Measurements from ENCODE around the gene ZCRB1.
"Not testable (repeated sequence)": the region's sequence is repeated elsewhere in the genome, so short reads cannot be mapped to it uniquely, and the experiment has no call there.

The ZCRB1 gene

GRCh38 chr12:42325653-42326474 is at the start of gene ZCRB1, which contains the start of gene PPHLN1:
ZCRB1 (minus strand) TSS chr12:42326094; CDS start chr12:42324102, 1,992 bp downstream.
PPHLN1 (plus strand) TSS chr12:42326167; CDS start chr12:42335903, 9,736 bp downstream.
- DNase-seq = peak in 57 of 58 donors; percentile 31 to 87 (median 71)

GRCh38 chr12:42373669-42374068 is 47.8 kb upstream of the ZCRB1 start:
- DNase-seq = no peak

GRCh38 chr12:42372154-42372791 is 46.4 kb upstream of the ZCRB1 start:
- peak in 2 of 58 donors; percentile 5 to 43 for DNase-seq

DNA sequence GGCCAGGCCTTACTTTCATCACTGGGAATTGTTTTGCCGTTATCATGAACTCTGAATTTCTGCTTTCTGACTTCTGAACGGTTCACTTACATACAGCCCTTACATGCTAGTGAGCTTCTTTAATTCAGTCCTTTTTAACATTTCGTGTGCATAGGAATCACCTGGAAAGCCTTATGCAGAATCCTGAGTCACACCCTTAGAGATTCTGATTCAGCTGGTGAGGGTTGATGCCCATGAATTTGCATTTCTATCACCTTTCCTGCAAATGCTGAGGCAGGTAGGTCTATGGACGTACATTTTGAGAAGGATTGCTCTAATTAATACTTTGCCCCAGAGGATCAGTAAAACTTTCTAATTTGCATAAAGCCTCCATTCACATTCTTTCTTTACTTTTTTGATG is 44.1 kb upstream of the ZCRB1 start:
- no peak for DNase-seq

- no peak for DNase-seq
Measured at GRCh38 chr12:42365486-42365885, 39.6 kb upstream of the ZCRB1 start.

DNA sequence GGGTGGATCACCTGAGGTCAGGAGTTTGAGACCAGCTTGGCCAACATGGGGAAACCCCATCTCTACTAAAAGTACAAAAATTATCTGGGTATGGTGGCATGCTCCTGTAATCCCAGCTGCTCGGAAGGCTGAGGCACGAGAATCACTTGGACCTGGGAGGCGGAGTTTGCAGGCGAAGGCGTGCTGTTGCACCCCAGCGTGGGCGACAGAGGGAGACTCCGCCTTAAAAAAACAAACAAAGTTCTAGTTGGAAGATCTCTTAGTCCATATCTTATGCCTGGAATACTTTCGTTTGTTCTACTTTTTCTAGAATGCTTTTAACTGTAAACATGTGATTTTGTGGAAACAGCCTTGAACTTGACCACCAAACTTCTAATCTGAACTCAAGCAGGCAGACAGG is 38.8 kb upstream of the ZCRB1 start:
- DNase-seq = no peak

DNA sequence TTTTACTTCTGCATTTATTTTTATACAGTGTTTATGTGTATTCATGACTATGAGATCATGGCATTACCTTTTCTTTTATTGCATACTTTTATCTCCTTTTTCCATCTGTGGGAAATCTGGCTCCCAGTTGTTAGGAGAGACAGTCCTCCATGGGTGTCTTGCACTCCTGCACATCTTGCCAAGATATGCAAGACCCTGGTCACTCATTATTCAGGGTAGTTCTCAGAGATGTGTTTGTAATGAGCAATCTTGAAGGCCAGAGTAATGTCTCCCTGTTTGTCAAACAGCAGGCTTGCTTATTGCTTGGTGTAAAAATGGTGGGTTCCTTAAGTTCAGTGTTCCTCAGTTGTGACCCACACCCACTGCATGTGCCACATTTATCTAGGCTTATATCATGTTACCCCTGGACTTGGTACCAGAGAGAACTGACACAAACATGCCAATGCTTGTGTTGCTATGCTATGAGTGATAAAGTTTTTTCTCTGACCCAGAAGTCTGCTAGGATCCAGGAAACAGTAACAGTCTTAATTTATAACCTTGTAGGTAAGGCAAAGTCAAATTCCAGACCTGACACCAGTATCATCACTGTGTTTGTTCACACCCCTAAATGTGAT is 36.9 kb upstream of the ZCRB1 start:
- DNase-seq = no peak

DNA sequence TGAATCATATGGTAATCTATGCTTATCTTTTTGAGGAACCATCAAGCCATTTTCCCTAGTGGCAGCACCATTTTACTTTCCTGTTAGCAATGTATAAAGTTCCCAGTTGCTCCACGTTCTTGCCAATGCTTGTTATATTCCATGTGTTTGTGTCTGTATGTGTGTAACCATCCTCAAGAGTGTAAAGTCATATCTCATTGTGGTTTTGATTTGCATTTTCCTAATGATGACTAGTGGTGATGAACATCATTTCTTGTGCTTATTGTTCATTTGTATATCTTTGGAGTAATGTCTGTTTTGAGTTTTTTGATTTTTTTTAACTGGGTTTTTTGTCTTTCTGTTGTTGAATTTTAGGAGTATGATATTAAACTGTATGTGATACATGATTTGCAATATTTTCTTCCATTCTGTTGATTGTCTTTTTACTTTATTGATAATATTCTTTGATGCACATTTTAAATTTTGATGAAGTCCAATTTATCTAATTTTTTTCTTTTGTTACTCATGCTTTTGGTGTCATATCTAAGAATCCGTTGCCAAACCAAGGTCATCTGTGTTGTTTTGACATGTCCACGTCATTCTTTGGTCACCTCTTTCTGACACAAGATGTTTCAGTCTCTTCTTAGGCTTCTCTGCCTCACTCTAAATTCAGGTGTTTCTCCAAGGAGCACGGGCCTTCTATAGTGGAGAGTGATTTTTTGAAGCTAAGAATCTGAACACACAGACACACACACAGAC is 36.2 kb upstream of the ZCRB1 start:
- no peak for DNase-seq

DNA sequence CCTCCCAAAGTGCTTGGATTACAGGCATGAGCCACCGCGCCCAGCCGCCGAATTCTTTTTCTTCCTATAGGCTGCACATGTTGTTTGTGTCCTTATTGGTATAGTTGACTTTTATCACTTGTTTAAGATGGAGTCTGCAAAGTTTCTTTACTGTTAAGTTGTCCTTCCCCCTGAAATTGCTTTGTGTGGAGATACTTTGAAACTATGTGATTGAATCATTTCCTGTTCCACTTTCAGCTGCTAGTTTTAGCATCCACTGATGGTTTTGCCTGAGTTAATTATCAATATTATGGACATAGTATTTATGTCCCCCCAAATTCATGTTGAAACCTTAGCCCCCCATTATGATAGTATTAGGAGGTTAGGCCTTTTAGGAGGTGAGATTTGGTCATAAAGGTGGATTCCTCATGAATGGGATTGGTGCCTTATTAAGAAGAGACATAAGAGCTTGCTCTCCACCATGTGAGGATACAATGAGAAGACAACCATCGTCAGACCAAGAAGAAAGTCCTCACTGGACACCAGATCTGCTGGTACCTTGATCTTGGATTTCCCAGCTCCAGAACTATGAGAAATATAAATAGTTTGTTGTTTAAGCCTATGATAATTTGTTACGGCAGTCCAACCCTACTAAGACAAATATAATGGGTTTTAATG is 35.0 kb upstream of the ZCRB1 start:
- DNase-seq = no peak

DNA sequence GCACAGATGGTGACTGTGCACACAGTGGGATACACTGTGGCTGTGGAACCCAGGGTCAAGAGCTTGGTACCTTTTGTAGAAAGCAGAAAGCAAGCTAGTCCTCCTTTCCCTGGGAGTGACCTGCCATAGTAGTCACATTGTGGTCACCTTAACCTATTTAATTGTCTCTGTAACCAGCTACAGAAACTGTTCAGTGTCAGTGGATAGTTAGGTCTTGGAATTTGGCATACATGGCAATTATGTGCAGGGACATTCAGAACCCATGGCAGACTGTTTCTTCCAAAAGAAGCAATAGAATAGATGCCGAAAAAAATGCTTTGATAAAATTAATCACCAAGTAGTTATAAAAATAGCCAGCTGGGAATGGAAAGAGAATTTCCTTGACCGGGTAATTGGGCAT is 30.4 kb upstream of the ZCRB1 start:
- no peak for DNase-seq

DNA sequence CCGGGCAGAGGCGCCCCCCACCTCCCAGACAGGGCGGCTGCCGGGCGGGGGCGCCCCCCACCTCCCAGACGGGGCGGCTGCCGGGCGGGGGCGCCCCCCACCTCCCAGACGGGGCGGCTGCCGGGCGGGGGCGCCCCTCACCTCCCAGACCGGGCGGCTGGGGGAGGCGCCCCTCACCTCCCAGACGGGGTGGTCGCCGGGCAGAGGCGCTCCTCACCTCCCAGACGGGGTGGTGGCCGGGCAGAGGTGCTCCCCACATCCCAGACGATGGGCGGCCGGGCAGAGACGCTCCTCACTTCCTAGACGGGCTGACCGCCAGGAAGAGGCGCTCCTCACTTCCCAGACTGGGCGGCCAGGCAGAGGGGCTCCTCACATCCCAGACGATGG is 24.1 kb upstream of the ZCRB1 start:
- not testable (repeated sequence) for DNase-seq

DNA sequence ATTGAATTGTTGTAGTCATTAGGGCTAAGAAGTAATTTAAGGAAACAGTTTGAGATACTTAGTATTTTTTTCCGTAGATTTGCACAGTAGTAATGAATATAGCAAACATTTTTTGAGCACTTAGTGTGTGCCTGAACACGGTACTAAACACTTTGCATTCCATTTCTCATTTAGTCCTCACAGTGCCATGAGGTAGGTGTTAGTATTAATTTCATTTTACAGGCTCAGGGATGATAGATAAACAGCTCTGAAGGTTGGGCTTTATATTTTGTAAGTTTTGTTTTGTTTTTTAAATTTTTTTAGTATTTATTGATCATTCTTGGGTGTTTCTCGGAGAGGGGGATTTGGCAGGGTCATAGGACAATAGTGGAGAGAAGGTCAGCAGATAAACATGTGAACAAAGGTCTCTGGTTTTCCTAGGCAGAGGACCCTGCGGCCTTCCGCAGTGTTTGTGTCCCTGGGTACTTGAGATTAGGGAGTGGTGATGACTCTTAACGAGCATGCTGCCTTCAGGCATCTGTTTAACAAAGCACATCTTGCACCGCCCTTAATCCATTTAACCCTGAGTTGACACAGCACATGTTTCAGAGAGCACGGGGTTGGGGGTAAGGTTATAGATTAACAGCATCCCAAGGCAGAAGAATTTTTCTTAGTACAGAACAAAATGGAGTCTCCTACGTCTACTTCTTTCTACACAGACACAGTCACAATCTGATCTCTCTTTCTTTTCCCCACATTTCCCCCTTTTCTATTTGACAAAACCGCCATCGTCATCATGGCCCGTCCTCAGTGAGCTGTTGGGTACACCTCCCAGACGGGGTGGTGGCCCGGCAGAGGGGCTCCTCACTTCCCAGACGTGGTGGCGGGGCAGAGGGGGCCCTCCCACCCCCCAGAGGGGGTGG is 23.5 kb upstream of the ZCRB1 start:
- not testable (repeated sequence) for DNase-seq

DNA sequence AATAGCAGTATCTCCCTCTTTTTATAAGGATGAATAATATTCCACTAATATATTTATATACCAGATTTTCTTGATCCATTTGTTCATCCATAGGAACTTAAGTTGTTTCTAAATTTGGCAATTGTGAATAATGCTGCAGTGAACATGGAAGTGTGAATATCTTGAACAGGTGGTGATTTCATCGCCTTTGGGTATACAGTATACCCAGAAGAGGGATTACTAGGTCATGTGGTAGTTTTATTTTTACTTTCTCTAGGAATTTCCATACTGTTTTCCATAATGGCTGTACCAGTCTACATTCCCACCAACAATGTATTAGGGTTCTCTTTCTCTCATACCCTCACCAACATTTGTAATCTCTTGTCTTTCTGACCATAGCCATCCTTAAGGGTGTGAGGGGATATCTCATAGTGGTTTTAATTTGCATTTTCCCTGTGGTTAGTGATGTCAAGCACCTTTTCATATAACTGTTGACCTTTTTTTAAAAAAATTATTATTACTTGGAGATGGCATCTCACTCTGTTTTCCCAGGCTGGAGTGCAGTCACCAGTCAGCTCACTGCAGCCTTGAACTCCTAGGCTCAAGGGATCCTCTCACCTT is 20.6 kb upstream of the ZCRB1 start:
- DNase-seq = no peak

DNA sequence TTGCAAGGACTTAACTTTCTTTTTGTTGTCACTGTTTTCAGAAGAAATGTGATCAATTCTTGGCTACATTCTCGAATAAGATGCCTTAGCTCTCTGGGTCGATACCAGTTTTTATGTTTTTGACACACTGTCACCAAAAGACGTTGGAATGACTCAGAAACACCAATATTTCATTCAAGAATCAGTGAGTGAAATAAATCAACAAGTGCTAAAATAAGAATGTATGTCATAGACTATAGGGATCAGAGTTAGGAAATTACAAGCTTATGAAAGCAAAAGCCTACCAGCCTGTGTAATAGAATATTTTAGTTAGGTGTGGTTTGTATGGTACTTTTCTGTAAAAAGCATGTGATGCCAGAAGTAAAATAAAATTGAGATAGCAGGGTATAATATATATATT is 17.8 kb upstream of the ZCRB1 start:
- DNase-seq = no peak

- DNase-seq = no peak
Measured at GRCh38 chr12:42342028-42342427, 16.1 kb upstream of the ZCRB1 start.

DNA sequence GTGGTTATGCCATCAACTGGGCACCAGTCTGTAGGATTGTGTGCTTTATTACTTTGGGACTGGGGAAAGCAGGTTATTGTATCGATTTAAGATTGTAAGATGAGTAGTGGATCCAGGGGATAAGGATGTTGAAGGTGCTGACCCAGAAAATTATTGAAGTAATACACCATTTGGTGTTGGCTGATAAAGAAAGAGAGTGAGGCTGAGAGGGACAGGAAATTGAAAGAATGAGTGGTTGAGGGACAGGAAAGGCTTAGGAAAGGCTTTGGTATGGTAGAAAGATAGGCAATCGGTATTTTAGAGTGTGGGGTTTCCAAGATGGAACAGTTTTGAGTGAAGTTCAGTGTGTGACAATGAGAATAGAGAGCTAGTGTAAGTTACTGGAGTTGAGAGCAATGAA is 12.4 kb upstream of the ZCRB1 start:
- DNase-seq = no peak

DNA sequence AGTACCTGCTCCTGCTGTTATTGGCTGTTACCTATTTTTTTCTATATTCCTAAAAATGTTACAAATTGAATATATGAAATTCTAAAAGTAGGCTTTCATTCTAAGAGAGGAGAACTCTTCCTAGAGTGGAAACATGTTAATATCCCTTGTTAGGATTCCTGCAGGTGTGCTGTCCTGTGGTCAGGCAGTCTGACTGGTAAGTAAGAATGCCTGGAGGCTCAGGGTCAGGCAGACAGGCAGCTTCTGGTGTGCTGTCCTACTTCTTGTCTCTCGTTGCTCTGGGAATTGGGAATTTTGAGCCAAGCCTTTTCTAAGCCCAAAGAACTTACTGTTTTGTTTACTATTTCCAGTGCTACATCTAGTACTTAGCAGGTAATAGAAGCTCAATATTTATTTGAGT is 10.4 kb upstream of the ZCRB1 start:
- DNase-seq = no peak

GRCh38 chr12:42332301-42333285 is 6.7 kb upstream of the ZCRB1 start:
- peak in 5 of 58 donors; percentile 1 to 32 (median 8) for DNase-seq
